ENCODE measurements around the gene LCP1. TPM values are rescaled to one million over a fixed set of nuclear protein-coding genes. Genes with fewer than 3 reads are reported as not detected.

LCP1 gene
- total and polyA plus RNA-seq, 2 donors from 2014 or later: 5.6 to 73.5 TPM

- H3K9ac ChIP-seq (ENCODE audit: low read length in 3 of 3): no peak overlapping the region
- H3K4me3 ChIP-seq (ENCODE audit: low read length in 3 of 3): no peak overlapping the region
- H3K27ac ChIP-seq (ENCODE audit: low read depth in 2 of 2, low read length in 2 of 2): no peak overlapping the region
- H3K27me3 ChIP-seq (ENCODE audit: control insufficient read depth, insufficient read depth, low read length): no peaks in the 10 kb centered on the region
- H3K36me3 ChIP-seq (ENCODE audit: control insufficient read depth in 2 of 3, insufficient read depth in 3 of 3, low read length in 3 of 3): no peaks in the 10 kb centered on the region
- intact Hi-C loops (cut with DNase I): no loop called here
- peaks cover 0 to 4% (median 3%) of the 10 kb centered on the region in 3 donors for H3K4me1 ChIP-seq (ENCODE audit: control insufficient read depth in 2 of 3, insufficient read depth in 2 of 3, low read depth in 1 of 3, low read length in 3 of 3)
- no peak for TF ChIP-seq CTCF (IDR thresholded peaks at IDR 0.05; ENCODE audit: borderline replicate concordance, extremely low read depth, insufficient read depth)
- FAIRE-seq (no peak), DNase-seq (no peak)
- no peaks in the 10 kb centered on the region for H3K9me3 ChIP-seq (ENCODE audit: control insufficient read depth in 2 of 3, insufficient read depth in 1 of 3, low read length in 3 of 3)
Measured at GRCh38 chr13:46124531-46124966, 57.4 kb downstream of the LCP1 start.

DNA sequence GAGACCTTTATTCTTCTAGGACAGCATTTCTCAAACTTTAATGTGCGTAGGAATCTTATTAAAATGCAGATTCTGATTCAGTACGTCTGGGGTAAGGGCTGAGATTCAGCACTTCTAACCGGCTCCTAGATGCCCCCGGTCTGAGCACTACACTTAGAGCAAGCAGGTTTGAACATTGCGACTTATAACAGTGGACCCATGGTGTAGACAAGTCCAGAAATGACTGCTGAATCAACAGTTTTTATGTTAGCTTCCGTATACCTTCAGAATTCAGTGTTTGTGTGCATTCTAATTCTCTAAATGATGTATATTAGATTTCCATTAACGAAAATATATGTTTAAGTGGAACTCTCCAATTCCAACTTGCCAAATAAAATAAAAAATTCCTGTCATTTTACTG lies 59.7 kb downstream of the LCP1 start:
- TF ChIP-seq CTCF (IDR thresholded peaks at IDR 0.05; ENCODE audit: borderline replicate concordance, extremely low read depth, insufficient read depth): no peak
- DNase-seq (no peak), FAIRE-seq (no peak)
- H3K27ac ChIP-seq (ENCODE audit: low read depth in 2 of 2, low read length in 2 of 2): no peak overlapping the region
- H3K36me3 ChIP-seq (ENCODE audit: control insufficient read depth in 2 of 3, insufficient read depth in 3 of 3, low read length in 3 of 3): no peaks in the 10 kb centered on the region
- no peaks in the 10 kb centered on the region for H3K27me3 ChIP-seq (ENCODE audit: control insufficient read depth, insufficient read depth, low read length)
- H3K9me3 ChIP-seq (ENCODE audit: control insufficient read depth in 2 of 3, insufficient read depth in 1 of 3, low read length in 3 of 3): no peaks in the 10 kb centered on the region
- H3K9ac ChIP-seq (ENCODE audit: low read length in 3 of 3): peak overlapping the region in 1 of 3 donors; percentile 3
- peaks cover 0 to 4% (median 3%) of the 10 kb centered on the region in 3 donors for H3K4me1 ChIP-seq (ENCODE audit: control insufficient read depth in 2 of 3, insufficient read depth in 2 of 3, low read depth in 1 of 3, low read length in 3 of 3)
- no peak overlapping the region for H3K4me3 ChIP-seq (ENCODE audit: low read length in 3 of 3)
- intact Hi-C loops (cut with DNase I): no loop called here

GRCh38 chr13:46121597-46122163 lies 60.3 kb downstream of the LCP1 start:
- Histone ChIP-seq H3K27ac (ENCODE audit: low read depth in 2 of 2, low read length in 2 of 2) (no peak overlapping the region), H3K27me3 (ENCODE audit: control insufficient read depth, insufficient read depth, low read length) (no peaks in the 10 kb centered on the region), H3K4me3 (ENCODE audit: low read length in 3 of 3) (no peak overlapping the region), H3K9me3 (ENCODE audit: control insufficient read depth in 2 of 3, insufficient read depth in 1 of 3, low read length in 3 of 3) (no peaks in the 10 kb centered on the region), H3K9ac (ENCODE audit: low read length in 3 of 3) (peak overlapping the region in 1 of 3 donors; percentile 3), H3K36me3 (ENCODE audit: control insufficient read depth in 2 of 3, insufficient read depth in 3 of 3, low read length in 3 of 3) (no peaks in the 10 kb centered on the region), H3K4me1 (ENCODE audit: control insufficient read depth in 2 of 3, insufficient read depth in 2 of 3, low read depth in 1 of 3, low read length in 3 of 3) (peaks cover 0 to 4% (median 3%) of the 10 kb centered on the region in 3 donors)
- FAIRE-seq: no peak
- intact Hi-C loops (cut with DNase I): no loop called here
- no peak for TF ChIP-seq CTCF (IDR thresholded peaks at IDR 0.05; ENCODE audit: borderline replicate concordance, extremely low read depth, insufficient read depth)
- no peak for DNase-seq

GRCh38 chr13:46121033-46121432 lies 60.9 kb downstream of the LCP1 start:
- intact Hi-C loops (cut with DNase I): no loop called here
- no peak for TF ChIP-seq CTCF (IDR thresholded peaks at IDR 0.05; ENCODE audit: borderline replicate concordance, extremely low read depth, insufficient read depth)
- Histone ChIP-seq H3K4me3 (ENCODE audit: low read length in 3 of 3) (no peak overlapping the region), H3K4me1 (ENCODE audit: control insufficient read depth in 2 of 3, insufficient read depth in 2 of 3, low read depth in 1 of 3, low read length in 3 of 3) (peaks cover 0 to 4% (median 0%) of the 10 kb centered on the region in 3 donors), H3K36me3 (ENCODE audit: control insufficient read depth in 2 of 3, insufficient read depth in 3 of 3, low read length in 3 of 3) (no peaks in the 10 kb centered on the region), H3K27ac (ENCODE audit: low read depth in 2 of 2, low read length in 2 of 2) (no peak overlapping the region), H3K27me3 (ENCODE audit: control insufficient read depth, insufficient read depth, low read length) (no peaks in the 10 kb centered on the region), H3K9me3 (ENCODE audit: control insufficient read depth in 2 of 3, insufficient read depth in 1 of 3, low read length in 3 of 3) (no peaks in the 10 kb centered on the region), H3K9ac (ENCODE audit: low read length in 3 of 3) (no peak overlapping the region)
- DNase-seq (no peak), FAIRE-seq (no peak)
